Mucosa of rectum (tissue), 2 donors: Measurements from ENCODE around the gene RASA3.
A peak's percentile ranks its signal among the peaks of the same experiment; 100 is the strongest.
"Not testable (repeated sequence)": the region's sequence is repeated elsewhere in the genome, so short reads cannot be mapped to it uniquely, and the experiment has no call there.

ENCODE experiments used
- H3K27ac ChIP-seq, 2 donors: one replicate each; pipeline ENCODE4 v1.7.0; 2013; ENCODE audit warnings: inconsistent platforms in 2 of 2, low read depth in 2 of 2, low read length in 2 of 2
- H3K27me3 ChIP-seq, 2 donors: one replicate each; pipeline ENCODE4 v1.7.0; 2013; ENCODE audit warnings: low read length in 2 of 2; ENCODE audit not compliant: control insufficient read depth in 2 of 2, insufficient read depth in 2 of 2
- H3K36me3 ChIP-seq, 2 donors: one replicate each; pipeline ENCODE4 v1.7.0; 2013; ENCODE audit warnings: low read length in 2 of 2; ENCODE audit not compliant: control insufficient read depth in 2 of 2, insufficient read depth in 2 of 2
- H3K4me1 ChIP-seq, 2 donors: one replicate each; pipeline ENCODE4 v1.7.0; 2013; ENCODE audit warnings: low read length in 2 of 2, mild to moderate bottlenecking in 1 of 2; ENCODE audit not compliant: control insufficient read depth in 2 of 2, insufficient read depth in 2 of 2
- H3K4me3 ChIP-seq, 2 donors: one replicate each; pipeline ENCODE4 v1.7.0; 2013; ENCODE audit warnings: low read length in 2 of 2
- H3K9ac ChIP-seq, 2 donors: one replicate each; pipeline ENCODE4 v1.7.0; 2013; ENCODE audit warnings: low read length in 2 of 2, low read depth in 1 of 2, mild to moderate bottlenecking in 1 of 2
- H3K9me3 ChIP-seq, 2 donors: one replicate each; pipeline ENCODE4 v1.7.0; 2013; ENCODE audit warnings: low read length in 2 of 2; ENCODE audit not compliant: control insufficient read depth in 2 of 2
- donor health status: healthy.
- donor health status: Normal muscosa, but diverticular disease.

RASA3 gene

DNA sequence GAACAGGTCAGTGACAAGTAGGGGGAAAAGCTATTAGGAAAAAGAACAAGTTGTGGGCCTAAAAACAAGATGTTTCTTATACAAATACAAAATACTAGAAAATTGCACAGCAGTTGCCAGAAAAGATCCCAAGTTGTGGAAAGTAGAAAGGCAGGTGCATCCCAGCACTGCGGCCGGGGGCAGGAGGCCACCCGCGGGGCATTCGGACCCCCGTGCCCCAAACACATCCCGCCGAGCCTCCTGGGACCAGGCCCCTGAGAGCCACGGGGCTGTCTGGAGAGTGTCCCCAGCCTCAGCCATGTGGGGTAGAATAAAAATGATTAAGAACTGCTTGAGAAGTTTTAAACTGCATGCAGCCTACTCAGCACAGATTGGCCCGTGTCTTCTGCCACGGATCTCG is 11.4 kb downstream of the RASA3 start:
- Histone ChIP-seq H3K4me1 (peaks cover 6 to 10% of the 10 kb centered on the region in 2 donors), H3K4me3 (no peak overlapping the region), H3K9me3 (no peaks in the 10 kb centered on the region), H3K9ac (no peak overlapping the region), H3K27me3 (no peaks in the 10 kb centered on the region), H3K27ac (peak overlapping the region; percentile 38 to 66), H3K36me3 (no peaks in the 10 kb centered on the region)

- Histone ChIP-seq H3K9ac (peak overlapping the region in 1 of 2 donors; percentile 47), H3K36me3 (no peaks in the 10 kb centered on the region), H3K27me3 (no peaks in the 10 kb centered on the region), H3K4me1 (peaks cover 10 to 14% of the 10 kb centered on the region in 2 donors), H3K9me3 (no peaks in the 10 kb centered on the region), H3K4me3 (no peak overlapping the region), H3K27ac (peak overlapping the region; percentile 38 to 66)
These were observed 11.8 kb downstream of the RASA3 start for GRCh38 chr13:114120591-114121011.

GRCh38 chr13:114119196-114119595 is 13.2 kb downstream of the RASA3 start:
- Histone ChIP-seq H3K9me3 (no peaks in the 10 kb centered on the region), H3K4me1 (peaks cover 20 to 22% of the 10 kb centered on the region in 2 donors), H3K9ac (no peak overlapping the region), H3K36me3 (no peaks in the 10 kb centered on the region), H3K27ac (peak overlapping the region; percentile 72 to 74), H3K4me3 (no peak overlapping the region), H3K27me3 (no peaks in the 10 kb centered on the region)

GRCh38 chr13:114118511-114119123 is 13.8 kb downstream of the RASA3 start:
- Histone ChIP-seq H3K4me1 (peaks cover 20 to 22% of the 10 kb centered on the region in 2 donors), H3K9ac (no peak overlapping the region), H3K4me3 (no peak overlapping the region), H3K27ac (peak overlapping the region; percentile 72 to 74), H3K27me3 (no peaks in the 10 kb centered on the region), H3K36me3 (no peaks in the 10 kb centered on the region), H3K9me3 (no peaks in the 10 kb centered on the region)

DNA sequence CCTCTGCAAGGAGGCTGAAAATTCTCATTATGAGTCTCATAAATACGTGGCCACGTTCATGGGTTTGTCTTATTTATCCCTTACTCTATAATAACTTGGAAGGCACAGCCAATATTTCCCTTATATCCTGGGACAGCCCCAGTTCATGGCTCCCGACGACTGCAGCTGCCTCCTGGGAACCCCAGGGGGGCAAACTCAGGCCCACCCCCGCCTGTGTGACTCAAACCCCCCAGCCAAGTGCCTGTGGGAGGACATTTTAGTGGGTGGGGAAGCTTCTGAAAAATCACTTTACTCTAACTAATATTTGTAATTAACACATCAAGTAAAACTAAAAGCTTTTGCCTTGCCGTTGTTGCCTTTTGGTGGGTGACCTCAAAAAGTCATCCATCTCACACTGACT is 14.3 kb downstream of the RASA3 start:
- H3K27ac ChIP-seq = peak overlapping the region in 1 of 2 donors; percentile 74
- no peak overlapping the region for H3K9ac ChIP-seq
- H3K9me3 ChIP-seq = no peaks in the 10 kb centered on the region
- H3K4me1 ChIP-seq = peaks cover 20 to 22% of the 10 kb centered on the region in 2 donors
- H3K4me3 ChIP-seq = no peak overlapping the region
- no peaks in the 10 kb centered on the region for H3K27me3 ChIP-seq
- H3K36me3 ChIP-seq = no peaks in the 10 kb centered on the region

DNA sequence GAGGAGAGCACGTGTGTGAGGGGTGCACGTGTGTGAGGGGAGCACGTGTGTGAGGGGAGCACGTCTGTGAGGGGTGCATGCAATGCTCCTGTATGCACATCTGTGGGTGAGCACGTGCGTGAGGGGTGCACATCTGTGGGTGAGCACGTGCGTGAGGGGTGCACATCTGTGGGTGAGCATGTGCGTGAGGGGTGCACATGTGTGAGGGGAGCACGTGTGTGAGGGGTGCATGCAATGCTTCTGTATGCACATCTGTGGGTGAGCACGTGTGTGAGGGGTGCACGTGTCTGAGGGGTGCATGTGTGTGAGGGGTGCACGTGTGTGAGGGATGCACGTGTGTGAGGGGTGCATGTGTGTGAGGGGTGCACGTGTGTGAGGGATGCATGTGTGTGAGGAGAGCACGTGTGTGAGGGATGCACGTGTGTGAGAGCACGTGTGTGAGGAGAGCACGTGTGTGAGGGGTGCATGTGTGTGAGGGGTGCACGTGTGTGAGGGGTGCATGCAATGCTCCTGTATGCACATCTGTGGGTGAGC is 15.0 kb downstream of the RASA3 start:
- peaks cover 20 to 23% of the 10 kb centered on the region in 2 donors for H3K4me1 ChIP-seq
- not testable (repeated sequence) for H3K4me3 ChIP-seq, H3K36me3 ChIP-seq, H3K27me3 ChIP-seq, H3K9ac ChIP-seq, H3K27ac ChIP-seq, H3K9me3 ChIP-seq

DNA sequence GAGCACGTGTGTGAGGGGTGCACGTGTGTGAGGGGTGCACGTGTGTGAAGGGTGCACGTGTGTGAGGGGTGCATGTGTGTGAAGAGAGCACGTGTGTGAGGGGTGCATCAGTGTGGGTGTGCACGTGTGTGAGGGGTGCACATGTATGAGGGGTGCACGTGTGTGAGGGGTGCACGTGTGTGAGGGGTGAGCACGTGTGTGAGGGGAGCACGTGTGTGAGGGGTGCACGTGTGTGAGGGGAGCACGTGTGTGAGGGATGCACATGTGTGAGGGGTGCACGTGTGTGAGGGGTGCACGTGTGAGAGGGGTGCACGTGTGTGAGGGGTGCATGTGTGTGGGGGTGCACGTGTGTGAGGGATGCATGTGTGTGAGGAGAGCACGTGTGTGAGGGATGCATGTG is 15.7 kb downstream of the RASA3 start:
- Histone ChIP-seq H3K27ac (no peak overlapping the region), H3K4me3 (no peak overlapping the region), H3K9me3 (no peaks in the 10 kb centered on the region), H3K9ac (no peak overlapping the region), H3K4me1 (peaks cover 25% of the 10 kb centered on the region in 2 donors), H3K27me3 (no peaks in the 10 kb centered on the region), H3K36me3 (no peaks in the 10 kb centered on the region)

- Histone ChIP-seq H3K36me3 (no peaks in the 10 kb centered on the region), H3K9me3 (no peaks in the 10 kb centered on the region), H3K27me3 (no peaks in the 10 kb centered on the region), H3K9ac (peak overlapping the region; percentile 6 to 30), H3K4me3 (no peak overlapping the region), H3K27ac (peak overlapping the region; percentile 61 to 68), H3K4me1 (peaks cover 25 to 26% of the 10 kb centered on the region in 2 donors)
These were observed 16.6 kb downstream of the RASA3 start for GRCh38 chr13:114115796-114116195.

- peak overlapping the region; percentile 61 to 68 for H3K27ac ChIP-seq
- peaks cover 28 to 31% of the 10 kb centered on the region in 2 donors for H3K4me1 ChIP-seq
- H3K9ac ChIP-seq = peak overlapping the region in 1 of 2 donors; percentile 30
These were observed 17.2 kb downstream of the RASA3 start for GRCh38 chr13:114115191-114115671.

GRCh38 chr13:114114666-114115065 is 17.8 kb downstream of the RASA3 start:
- H3K9ac ChIP-seq, H3K9me3 ChIP-seq, H3K36me3 ChIP-seq, H3K4me3 ChIP-seq, H3K27me3 ChIP-seq: not testable (repeated sequence)
- peaks cover 33 to 36% of the 10 kb centered on the region in 2 donors for H3K4me1 ChIP-seq
- H3K27ac ChIP-seq = peak overlapping the region; percentile 61 to 68

More at GRCh38 chr13:114115191-114115671, 17.2 kb downstream of the RASA3 start:
- Histone ChIP-seq H3K9me3 (no peaks in the 10 kb centered on the region), H3K4me3 (peak overlapping the region; percentile 26 to 27), H3K27me3 (no peaks in the 10 kb centered on the region), H3K36me3 (no peaks in the 10 kb centered on the region)
